NCI-H510A treated with DMSO at 0.1 percent for 48 hours (cell line): ENCODE results near the gene TRABD2B.

Experiments
- DNase-seq: peaks from one replicate; lab custom pipeline; 2025; lab: John Stamatoyannopoulos, UW

TRABD2B gene

DNA sequence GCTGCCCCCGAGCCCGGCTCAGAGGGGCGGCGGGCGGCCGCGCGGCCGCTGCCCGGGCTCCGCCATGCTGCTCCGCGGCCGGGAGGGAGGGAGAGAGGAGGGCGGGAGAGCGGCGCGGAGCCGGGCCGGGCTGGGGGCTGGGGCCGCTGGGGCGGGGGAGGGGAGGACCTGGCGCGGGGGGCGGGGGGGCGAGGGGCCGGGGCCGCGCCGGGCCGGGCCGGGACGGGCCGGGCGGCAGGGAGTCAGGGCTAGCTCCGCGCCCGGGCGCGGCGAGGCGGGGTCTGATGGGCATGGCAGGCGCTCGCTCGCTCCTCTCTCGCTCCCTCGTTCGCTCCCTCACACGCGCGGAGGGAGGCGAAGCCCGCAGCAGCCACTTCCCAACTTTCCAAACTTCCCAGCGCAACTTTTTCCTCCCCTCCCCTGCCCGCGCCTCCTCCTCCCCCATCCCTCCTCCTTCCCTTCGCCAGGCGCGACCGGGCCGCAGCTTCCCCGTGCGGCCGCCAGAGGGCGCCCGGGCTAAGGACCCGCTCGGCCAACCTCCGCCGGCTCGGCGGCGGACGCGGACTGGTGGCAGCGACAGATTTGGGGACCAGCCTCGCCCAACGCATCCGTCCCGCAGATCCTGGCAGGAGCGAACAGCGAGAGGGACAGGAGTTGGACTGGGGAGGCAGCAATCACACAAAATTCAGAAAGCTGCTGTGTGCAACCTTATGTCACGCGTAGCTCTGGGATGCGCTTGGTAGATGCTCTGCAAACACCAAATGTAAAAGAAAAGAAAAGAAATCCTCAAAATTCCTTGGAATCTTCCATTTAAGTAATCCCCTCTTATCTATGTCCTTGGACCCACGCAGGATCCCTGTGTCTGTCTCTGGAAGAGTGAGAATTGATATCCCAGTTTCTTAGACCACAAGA lies at the start of gene TRABD2B:
Gene TRABD2B, minus strand, starts transcription at position 97 of the 912 bp plus-strand sequence.
- DNase-seq, result peak; percentile 40

DNA sequence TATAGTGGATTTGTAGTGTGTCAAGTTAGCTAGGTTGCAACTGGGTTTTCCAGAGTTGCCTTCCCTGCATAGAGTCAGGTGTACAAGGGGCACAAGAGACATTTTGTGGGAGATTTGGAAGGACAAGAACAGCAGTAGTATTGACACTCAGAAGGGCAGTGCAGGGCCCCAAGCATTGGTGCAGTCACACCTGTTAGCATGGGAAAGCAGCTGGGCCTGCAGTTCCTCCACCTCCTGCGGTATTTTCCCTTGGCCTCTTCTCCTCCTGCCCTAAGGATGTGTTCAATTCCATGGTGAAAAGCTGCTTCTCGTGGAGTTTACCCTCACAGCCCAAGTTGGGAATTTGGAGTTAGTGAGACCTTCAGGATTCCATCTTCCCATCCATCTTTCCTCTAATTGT lies 47.1 kb upstream of the TRABD2B start:
- DNase-seq, result no peak

DNA sequence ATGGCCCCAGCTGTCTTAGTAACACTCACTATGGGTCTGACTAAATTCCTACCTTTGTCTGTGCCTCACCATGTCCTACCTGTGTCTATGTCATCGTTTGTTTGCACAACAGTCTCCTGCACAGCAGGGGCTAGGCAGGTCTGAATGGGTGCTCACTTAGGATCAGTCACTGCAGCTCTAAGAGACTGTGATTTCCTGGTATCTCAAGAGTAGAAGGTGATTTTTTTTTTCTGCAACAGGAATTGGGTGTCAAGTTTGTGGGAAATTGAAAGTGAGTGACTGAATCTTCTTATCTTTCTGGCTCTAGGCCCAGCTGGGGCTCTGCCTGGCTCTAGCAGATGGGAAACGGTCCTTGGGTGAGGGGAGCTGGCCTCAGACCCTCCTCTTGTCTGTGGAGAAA lies 46.4 kb upstream of the TRABD2B start:
- DNase-seq, result peak; percentile 88

DNA sequence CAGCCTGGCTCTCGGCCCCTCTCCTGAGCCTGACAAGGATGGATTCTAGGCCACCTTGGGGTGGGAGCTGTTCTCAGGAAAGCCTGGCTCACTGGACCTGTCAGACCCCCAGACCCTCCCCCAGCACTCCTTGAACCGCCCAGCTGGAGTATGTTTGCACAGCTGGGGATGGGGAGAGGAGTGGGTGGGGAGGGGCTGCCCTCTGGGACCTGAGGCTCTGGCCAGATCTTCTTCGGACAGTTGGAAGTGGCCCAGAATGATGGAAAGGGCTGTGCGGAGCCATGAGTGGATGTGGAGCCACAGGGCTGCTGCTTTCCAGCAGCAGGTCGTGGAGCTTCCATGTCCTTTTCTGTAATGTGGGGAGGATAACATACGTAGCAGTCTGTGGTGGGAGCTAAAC lies 43.0 kb upstream of the TRABD2B start:
- DNase-seq, result no peak

DNA sequence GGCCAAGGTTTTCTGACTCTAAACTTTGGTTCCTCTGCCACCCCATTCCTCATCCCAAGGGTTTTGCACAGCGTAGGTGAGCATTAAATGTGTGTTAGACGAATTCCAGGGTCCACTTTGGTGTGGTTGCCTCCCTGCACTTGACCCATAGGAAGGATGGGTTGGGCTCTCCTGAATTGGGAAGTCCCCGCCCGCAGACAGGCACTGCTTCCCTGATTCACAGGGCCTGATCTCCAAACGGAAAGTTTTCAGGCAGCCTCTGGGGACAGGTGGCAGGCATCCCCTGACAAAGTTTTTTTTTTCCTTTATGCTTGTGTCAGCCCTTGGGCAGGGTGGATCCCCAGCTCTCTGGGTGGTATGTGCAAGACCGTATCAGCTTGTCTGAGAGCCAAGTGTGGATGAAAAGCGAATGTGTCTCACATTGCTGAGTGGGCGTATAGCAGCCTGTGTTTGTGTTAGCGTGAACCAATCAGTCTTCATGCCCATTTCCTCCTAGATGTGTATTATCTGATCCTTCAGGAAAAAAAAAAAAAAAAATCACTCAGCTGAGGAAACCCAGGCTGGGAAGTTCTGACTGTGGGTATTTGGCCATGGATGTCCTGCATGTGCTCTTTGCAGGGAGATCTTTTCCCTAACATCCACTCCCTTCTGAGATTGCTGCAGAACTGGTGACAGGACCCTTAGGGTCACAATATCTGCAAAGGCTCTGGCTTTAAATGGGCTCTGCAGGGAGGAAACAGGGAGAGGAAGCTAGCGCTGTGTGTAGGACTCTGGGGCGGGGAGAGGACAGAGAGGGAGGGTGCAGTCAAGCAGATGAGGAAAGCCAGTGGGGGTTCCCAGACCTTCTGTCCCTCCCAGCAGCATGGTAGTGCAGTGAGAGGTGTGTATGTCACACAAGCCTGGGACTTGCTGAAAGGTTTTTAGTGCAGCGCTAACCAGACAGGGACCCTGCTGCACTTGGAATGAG lies 42.2 kb upstream of the TRABD2B start:
- DNase-seq, result no peak

DNA sequence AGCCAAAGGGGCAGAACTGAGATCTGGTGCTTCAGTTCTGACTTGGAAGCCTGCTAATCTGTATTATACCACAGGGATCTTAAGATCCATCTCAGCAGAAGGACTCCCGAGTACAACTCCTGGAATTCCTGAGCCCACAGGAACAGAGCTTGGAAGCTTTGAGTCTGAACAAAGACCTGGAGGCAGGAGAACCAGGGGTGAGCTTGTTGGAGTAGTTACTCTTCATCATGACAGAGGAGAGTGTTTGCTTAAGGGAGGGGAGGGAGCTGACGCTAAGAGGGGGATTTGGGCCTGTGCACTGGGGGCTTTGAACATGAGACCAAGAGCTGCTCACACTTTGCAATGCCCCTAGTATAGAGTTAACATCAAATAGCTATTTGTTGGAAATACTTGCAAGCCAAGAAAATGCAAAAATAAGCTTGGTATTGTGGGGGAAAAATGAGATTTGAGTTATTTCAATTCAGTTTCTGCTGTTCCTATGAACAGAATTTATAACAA lies 41.1 kb upstream of the TRABD2B start:
- DNase-seq, result peak; percentile 35

DNA sequence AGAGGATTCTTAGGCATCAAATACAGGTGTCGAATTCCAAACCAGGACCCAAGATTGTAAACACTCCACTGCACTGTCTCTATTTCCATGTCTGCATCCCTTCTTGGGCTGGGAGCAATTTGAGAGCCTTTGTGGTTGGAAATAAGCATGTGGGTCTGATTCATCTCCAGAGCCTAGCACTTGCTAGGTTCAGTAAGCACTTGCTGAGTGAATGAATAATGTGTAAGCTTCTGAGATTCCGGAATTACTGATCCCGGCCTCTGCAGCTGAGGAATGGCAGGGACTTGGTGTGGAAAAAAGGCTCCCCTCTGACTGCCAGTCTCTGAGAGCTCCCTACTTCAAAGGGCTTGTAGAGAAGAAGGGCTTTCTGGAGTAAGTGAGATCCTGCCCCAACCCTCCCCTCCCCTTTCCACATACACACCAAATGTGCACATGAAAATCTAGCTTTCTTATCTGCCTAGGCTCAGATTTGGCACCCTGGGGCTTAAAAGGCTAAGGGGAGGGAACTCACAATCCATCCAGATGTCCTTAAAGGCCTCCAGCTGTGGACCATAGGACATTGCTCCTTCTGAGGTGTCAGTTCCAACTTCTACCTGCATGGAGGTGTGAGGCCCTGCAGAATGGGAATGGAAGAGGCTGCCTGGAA lies 39.6 kb upstream of the TRABD2B start:
- DNase-seq, result no peak

DNA sequence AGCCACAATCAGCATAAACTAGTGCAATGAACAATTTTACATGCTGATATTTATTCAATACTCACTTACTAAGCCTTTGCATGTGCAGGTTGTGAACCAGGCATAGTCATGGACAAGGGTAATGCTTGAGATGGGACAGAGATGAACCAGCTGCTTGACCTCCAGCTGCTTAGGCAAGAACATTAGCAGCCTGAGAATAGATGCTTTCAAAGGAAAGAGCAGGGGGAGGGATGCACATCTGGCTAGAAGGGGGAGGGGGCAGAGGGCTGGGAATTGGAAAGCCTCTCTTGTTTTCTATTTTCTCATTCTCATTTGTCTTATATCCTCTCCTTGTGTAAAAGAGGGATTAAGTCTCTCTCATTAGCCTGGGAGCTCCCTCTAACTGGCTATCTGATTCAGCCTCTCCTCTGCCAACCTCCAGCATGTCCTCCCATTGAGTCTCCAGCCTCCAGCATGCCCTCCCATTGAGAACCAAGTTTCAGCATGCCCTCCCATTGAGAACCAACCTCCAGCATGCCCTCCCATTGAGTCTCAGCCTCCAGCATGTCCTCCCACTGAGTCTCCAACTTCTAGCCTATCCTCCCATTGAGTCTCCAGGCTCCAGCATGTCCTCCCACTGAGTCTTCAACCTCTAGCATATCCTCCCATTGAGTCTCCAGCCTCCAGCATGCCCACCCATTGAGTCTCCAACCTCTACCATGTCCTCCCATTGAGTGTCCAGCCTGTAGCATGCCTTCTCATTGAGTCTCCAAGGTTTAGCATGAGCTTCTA lies 38.4 kb upstream of the TRABD2B start:
- no peak for DNase-seq

DNA sequence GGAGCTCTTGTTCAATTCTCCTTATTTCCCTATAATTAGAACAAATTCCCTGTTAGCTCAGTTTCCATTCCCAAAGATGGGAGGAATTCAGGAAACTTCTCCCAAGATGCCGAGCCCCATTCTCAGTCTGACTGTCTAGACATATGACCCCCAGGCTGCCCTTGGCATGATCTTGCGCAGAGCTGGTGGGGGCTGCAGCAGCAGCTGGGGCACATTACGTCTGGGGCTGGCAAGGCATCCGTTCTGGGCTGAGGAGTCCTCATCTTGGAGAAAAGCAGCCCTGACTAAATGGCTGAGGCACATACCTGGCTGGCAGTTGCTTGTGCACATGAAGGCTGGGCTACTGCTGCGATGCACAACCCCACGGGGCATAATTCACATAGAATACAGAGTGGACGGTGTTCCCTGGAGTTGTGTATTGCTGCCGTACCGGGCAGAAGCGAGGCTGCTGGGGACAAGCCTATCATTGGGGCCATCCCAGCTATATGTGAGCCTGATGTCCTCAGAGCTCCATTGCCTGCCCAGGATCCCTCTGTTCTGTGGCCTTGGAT lies 36.4 kb upstream of the TRABD2B start:
- DNase-seq, result no peak

DNA sequence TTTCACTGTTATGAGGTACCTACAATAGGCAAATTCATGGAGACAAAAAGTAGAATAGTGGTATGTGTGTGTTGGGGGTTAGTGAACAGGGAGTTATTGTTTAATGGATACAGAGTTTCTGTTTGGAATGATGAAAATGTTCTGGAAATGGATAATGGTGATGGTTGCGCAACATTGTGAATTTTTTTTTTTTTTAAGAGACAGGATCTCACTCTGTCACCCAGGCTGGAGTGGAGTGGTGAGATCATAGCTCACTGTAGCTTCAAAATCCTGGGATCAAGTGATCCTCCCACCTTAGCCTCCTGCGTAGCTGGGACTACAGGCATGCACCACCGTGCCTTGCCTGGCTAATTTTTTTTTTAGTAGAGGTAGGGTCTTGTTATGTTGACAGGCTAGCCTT lies 34.5 kb upstream of the TRABD2B start:
- no peak for DNase-seq

DNA sequence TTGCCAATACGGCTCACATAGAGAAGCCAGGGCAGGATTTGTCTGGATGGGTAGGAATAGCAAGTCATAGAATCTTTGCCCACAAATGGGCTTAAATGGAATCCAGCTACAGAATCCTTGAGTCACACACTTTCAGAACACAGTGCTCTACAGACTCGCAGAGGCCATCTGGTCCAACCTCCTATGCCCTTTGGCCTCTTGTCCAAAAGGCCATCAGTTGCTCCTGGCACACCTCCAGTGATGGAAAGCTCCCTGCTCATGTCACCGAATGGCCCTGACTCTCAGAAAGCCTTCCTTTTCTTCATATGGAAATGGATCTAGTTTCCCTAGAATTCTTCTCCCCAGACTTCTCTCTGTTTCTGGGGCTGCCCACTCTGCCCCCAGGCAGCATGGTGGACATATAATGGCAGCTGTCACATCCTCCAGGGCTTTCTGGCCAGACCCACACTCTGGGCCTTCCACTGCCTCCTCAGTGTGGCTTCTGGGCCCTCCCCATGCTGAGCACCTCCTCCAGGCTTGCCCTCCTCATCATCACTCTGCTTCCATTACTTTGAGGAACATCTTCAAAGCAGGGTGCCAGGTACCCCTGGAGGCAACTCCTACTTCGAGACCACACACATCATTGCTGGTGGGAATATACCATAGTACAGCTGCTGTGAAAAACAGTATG lies 33.6 kb upstream of the TRABD2B start:
- no peak for DNase-seq

DNA sequence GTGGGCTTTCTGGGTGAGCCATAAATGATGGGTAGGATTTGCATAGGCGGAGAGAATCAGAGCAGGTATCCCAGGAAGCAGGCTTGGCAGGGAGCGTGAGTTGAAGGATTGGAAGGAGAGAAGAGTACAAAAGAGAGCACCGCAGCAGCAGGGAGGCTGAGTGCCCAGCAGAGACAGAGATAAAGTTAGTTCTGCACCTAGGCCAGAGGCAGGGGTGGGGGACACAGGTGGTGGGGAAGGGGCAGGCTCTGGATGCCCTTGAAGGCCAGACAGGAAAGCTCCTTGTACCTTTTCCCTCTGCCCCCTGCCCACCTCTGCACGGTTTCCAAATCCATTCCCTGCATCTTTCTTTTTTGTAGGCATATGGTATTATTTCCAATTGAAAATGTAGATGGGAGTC lies 33.0 kb upstream of the TRABD2B start:
- DNase-seq, result no peak

DNA sequence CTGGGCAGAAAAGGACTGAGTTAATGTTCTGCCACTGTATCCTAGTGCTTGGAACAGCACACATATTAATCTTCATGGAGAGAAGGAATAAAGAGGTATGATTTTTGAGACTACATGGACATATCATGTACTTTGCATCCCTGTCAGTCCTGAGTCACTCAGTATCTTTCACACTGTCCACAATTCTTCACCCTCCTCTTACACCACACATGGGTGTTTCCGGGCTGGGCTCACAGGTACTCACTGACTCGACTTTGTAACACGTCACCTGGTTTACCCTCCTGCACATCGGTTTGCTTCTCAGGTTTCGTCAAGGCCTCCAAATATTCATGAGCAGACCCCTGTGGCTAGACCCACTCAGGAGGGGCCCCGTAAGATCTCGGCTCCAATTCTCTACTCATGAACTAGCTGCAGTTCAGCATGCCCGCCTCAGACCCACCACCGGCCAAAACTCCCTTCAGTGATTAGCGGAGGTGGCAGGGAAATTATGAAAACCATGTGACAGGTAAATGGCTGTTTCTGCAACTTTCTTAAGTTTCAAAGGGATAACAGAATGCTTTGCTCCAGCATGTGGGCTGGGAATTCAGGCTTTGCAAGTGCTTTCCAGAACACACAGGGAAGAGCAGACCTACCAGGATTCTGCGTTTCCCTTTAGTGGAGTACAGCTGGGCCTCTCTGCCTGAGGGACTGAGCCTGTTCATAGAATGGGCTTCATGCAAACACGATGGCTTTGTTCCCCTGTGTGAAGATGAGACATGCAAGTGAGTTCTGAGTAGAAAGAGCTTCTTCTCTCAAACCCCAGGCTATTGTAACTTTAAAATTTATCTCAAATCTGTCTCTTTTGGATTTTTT lies 31.3 kb upstream of the TRABD2B start:
- DNase-seq, result no peak

DNA sequence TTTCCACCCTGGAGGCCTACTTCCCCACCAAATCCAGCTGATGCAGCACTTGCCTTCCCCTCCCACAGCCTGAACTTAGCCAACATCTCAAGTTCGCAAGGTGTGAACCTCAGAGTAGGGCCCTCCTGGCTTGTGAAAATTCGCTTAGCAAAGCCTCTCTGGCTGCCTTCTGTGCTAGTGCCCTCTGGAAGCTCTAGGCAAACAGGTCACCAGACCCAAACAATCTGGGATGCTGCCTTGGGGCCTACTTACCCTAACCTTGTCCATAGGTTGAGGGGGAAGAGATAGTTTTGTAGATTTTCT lies 30.3 kb upstream of the TRABD2B start:
- no peak for DNase-seq

DNA sequence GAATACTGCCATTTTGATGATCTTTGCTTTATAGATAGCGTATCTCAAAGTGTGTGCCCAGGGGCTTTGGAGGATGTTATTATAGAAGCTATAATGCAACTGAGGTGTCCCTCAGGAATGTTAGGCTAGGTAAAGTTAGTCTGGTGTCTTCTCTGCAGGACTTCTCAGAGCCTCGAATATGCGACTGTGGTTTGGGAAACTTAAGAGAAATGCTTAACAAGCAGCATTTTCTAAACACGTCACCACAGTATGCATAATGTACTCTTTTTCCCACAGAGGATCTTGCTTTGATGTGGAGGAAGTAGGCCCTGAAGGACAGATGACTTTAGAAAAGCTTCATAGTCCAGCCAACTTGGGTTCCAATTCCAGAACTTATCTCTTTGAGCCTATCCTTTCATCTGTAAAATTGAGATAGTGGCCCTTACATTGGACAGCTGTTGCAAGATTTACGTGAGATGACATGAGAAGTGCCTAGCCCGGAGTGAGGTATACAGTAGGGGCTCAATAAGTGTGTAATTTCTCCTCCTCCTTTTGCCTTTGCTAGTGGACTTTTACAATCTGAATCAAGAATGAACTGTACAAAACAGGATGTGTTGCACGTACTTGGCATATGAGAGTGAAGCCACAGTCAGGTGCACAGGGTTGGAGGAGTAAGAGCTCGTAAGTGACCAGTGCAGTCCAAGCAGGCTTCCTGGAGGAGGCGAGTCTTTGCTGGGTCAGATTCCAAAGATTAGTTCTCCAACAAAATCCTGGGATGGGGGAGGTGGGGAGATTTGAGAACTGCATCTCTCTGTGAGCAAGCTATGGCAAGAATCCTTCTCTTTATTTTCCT lies 29.7 kb upstream of the TRABD2B start:
- no peak for DNase-seq

DNA sequence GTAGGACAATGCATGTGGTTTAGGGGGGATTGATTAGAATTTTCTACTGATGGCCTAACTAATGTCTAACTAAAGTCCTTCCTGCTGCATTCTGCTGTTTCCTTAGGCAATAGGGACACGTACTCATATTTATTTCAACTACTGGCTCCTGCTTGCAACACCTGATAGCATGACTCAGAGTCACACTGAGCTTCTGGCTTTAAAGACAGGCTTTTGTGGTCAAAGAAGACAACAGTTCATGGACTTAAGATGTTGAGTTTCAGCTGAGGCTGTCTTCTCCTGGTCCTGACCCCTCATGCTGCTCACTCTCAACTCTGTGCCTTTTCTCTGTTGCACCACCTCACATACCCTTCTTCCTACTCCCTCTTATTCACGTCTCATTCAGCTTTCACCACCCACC lies 29.1 kb upstream of the TRABD2B start:
- no peak for DNase-seq

DNA sequence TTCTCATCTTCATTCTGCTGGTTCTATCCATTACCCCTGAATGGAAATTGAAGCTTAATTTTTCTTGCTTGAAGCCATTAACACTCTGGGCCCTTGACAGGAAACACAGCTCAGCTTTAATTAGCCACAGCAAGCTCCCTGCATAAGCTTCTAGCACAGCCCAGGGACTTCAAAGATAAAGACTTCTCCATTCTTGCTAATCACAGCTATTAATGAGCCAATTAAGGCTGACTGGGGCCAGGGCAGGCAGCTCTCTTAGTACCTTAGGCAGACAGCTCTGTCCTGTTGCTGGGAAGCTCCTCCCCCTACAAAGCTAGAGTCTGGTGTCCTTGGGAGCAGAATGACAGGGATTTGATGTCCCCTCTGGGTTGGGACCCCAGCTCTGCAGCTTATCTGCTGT lies 27.9 kb upstream of the TRABD2B start:
- DNase-seq, result no peak

DNA sequence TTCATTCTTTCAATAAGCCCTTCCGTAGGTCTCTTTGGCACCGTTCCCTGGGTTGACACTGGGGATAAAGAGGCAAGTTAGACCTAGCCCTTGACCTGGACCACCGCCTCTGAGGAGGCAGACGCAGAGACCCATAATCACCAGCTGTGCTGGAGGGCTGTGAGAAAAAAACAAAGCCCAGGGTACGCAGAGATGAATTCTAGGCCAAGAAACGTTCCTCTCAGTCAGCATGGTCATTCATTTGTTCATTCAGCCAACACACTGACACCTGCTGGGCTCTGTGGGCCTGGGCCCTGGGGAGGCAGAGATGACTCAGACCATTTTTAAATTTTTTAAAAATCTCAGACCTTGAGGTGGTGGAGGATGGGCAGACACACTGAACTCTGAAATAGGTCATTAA lies 26.3 kb upstream of the TRABD2B start:
- no peak for DNase-seq

DNA sequence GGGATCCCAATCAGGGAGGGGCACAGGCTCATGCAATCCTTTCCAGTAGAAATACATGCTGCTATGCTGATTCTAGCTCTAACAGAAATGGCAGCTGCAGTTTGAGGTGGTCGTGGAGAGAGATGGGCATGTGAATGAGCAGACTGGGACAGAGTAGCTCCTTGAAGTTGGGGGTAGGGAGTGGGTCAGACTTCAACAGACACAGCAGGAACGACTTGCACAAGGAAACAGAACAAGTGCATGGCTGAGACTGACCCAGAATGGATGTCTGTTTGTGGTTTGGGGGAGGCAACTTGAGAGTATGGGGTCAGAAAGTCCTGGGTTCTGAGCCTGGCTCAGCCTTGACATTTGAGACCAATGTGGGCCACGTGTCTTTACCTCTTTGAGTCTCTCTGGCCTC lies 25.1 kb upstream of the TRABD2B start:
- no peak for DNase-seq
